Esophagus (tissue), 2 donors: Measurements from ENCODE around the gene POLR1A. TPM values are rescaled to one million over a fixed set of nuclear protein-coding genes. Genes with fewer than 3 reads are reported as not detected.

Experiments
- H3K27ac ChIP-seq, 2 donors: one replicate each; pipeline ENCODE4 v1.5.1; 2013; ENCODE audit warnings: low read depth in 2 of 2, mild to moderate bottlenecking in 2 of 2, inconsistent platforms in 1 of 2, low read length in 1 of 2, moderate library complexity in 1 of 2
- H3K27me3 ChIP-seq, 2 donors: one replicate each; pipeline ENCODE4 v1.6.1; 2013; ENCODE audit warnings: low read length in 2 of 2, control low read depth in 1 of 2, mild to moderate bottlenecking in 1 of 2; ENCODE audit not compliant: insufficient read depth in 2 of 2, control insufficient read depth in 1 of 2
- H3K36me3 ChIP-seq, 2 donors: one replicate each; pipeline ENCODE4 v1.6.1; 2013; ENCODE audit warnings: low read length in 1 of 2; ENCODE audit not compliant: control insufficient read depth in 2 of 2, insufficient read depth in 2 of 2
- H3K4me1 ChIP-seq, 2 donors: one replicate each; pipeline ENCODE4 v1.6.1; 2013; ENCODE audit warnings: low read length in 1 of 2; ENCODE audit not compliant: control insufficient read depth in 2 of 2, insufficient read depth in 2 of 2
- H3K4me3 ChIP-seq, 2 donors: one replicate each; pipeline ENCODE4 v1.5.1; 2013; ENCODE audit warnings: low read length in 2 of 2, mild to moderate bottlenecking in 2 of 2, low read depth in 1 of 2, moderate library complexity in 1 of 2
- H3K9me3 ChIP-seq, 2 donors: one replicate each; pipeline ENCODE4 v1.6.1; 2013; ENCODE audit warnings: mild to moderate bottlenecking in 2 of 2, low read depth in 1 of 2, low read length in 1 of 2, moderate library complexity in 1 of 2; ENCODE audit not compliant: control insufficient read depth in 2 of 2, insufficient read depth in 1 of 2
- WGBS, 2 donors: extraction: QIAGEN DNeasy Blood & Tissue Kit; methylation state at CpG; one replicate each; pipeline ENCODE4 v1.1.7; 2013; 5-methylcytosine and 5-hydroxymethylcytosine counted together
- polyA plus RNA-seq, 2 donors: library from polyadenylated mRNA; stranded (reverse); fragments of 200-250 nt; gene quantifications; one replicate each; pipeline ENCODE4 v1.2.3, GENCODE V29; 2013
- donor health status: healthy with polysubstance abuse.
- donor health status: Bipolar disorder and iron deficiency.

POLR1A gene
- 1 to 10 TPM; 4.2 to 4.8 TPM for polyA plus RNA-seq

- H3K4me1 ChIP-seq, result no peaks in the 10 kb centered on the region
- peaks cover under 1 to 4% of the 10 kb centered on the region in 2 donors for H3K36me3 ChIP-seq
- WGBS, 2 donors, result 0 to 1% methylated on average over 38 of the region's 38 CpGs
- no peaks in the 10 kb centered on the region for H3K9me3 ChIP-seq
- peak within 1 kb of the TSS; percentile 85 to 86 for H3K4me3 ChIP-seq
- peak within 1 kb of the TSS; percentile 89 to 91 for H3K27ac ChIP-seq
- H3K27me3 ChIP-seq, result no peaks in the 10 kb centered on the region
These were observed at the start of gene POLR1A for GRCh38 chr2:86105252-86105968. Gene POLR1A, minus strand, starts transcription at chr2:86105886. Its CDS starts 110 bp downstream, at chr2:86105776.

GRCh38 chr2:86150502-86150901 lies 44.8 kb upstream of the POLR1A start:
- 94 to 96% methylated on average over 2 of the region's 2 CpGs for WGBS, 2 donors
- Histone ChIP-seq H3K36me3 (peaks cover 4 to 17% of the 10 kb centered on the region in 2 donors), H3K27me3 (no peaks in the 10 kb centered on the region), H3K27ac (no peak overlapping the region), H3K4me1 (no peaks in the 10 kb centered on the region), H3K4me3 (no peak overlapping the region), H3K9me3 (no peaks in the 10 kb centered on the region)

- whole genome bisulfite sequencing, 2 donors, result 90 to 92% methylated on average over 2 of the region's 2 CpGs
- Histone ChIP-seq H3K27me3 (no peaks in the 10 kb centered on the region), H3K27ac (no peak overlapping the region), H3K4me1 (no peaks in the 10 kb centered on the region), H3K4me3 (no peak overlapping the region), H3K9me3 (no peaks in the 10 kb centered on the region), H3K36me3 (peaks cover 4 to 27% of the 10 kb centered on the region in 2 donors)
These were observed 42.1 kb upstream of the POLR1A start for GRCh38 chr2:86147793-86148192.

- H3K9me3 ChIP-seq, result no peaks in the 10 kb centered on the region
- H3K4me3 ChIP-seq, result no peak overlapping the region
- H3K36me3 ChIP-seq, result peaks cover 3 to 30% of the 10 kb centered on the region in 2 donors
- H3K4me1 ChIP-seq, result no peaks in the 10 kb centered on the region
- no peaks in the 10 kb centered on the region for H3K27me3 ChIP-seq
- H3K27ac ChIP-seq, result no peak overlapping the region
- 87 to 88% methylated on average over 14 of the region's 14 CpGs for WGBS, 2 donors
These were observed 38.4 kb upstream of the POLR1A start for GRCh38 chr2:86143926-86144685.

- Histone ChIP-seq H3K4me1 (no peaks in the 10 kb centered on the region), H3K9me3 (no peaks in the 10 kb centered on the region), H3K27ac (no peak overlapping the region), H3K4me3 (no peak overlapping the region), H3K36me3 (peaks cover under 1 to 32% of the 10 kb centered on the region in 2 donors), H3K27me3 (no peaks in the 10 kb centered on the region)
- 90 to 91% methylated on average over 6 of the region's 6 CpGs for WGBS, 2 donors
These were observed 37.6 kb upstream of the POLR1A start for GRCh38 chr2:86143307-86143706.

- H3K27me3 ChIP-seq, result no peaks in the 10 kb centered on the region
- H3K9me3 ChIP-seq, result no peaks in the 10 kb centered on the region
- peaks cover 3 to 32% of the 10 kb centered on the region in 2 donors for H3K36me3 ChIP-seq
- H3K4me3 ChIP-seq, result no peak overlapping the region
- WGBS, 2 donors, result 72 to 83% methylated on average over 3 of the region's 3 CpGs
- no peaks in the 10 kb centered on the region for H3K4me1 ChIP-seq
- H3K27ac ChIP-seq, result no peak overlapping the region
These were observed 37.0 kb upstream of the POLR1A start for GRCh38 chr2:86142436-86143257.

- Histone ChIP-seq H3K9me3 (no peaks in the 10 kb centered on the region), H3K27me3 (no peaks in the 10 kb centered on the region), H3K36me3 (peaks cover 12 to 34% of the 10 kb centered on the region in 2 donors), H3K4me3 (no peak overlapping the region), H3K4me1 (no peaks in the 10 kb centered on the region), H3K27ac (no peak overlapping the region)
- 80 to 87% methylated on average over 4 of the region's 4 CpGs for WGBS, 2 donors
These were observed 35.3 kb upstream of the POLR1A start for GRCh38 chr2:86140969-86141392.

GRCh38 chr2:86139981-86140380 lies 34.3 kb upstream of the POLR1A start:
- WGBS, 2 donors, result 83 to 86% methylated on average over 4 of the region's 4 CpGs
- no peaks in the 10 kb centered on the region for H3K4me1 ChIP-seq
- H3K27ac ChIP-seq, result no peak overlapping the region
- H3K36me3 ChIP-seq, result peaks cover 19 to 34% of the 10 kb centered on the region in 2 donors
- no peaks in the 10 kb centered on the region for H3K9me3 ChIP-seq
- H3K27me3 ChIP-seq, result no peaks in the 10 kb centered on the region
- H3K4me3 ChIP-seq, result no peak overlapping the region
